ENCODE measurements around the gene TRAPPC10.

Gene TRAPPC10

DNA sequence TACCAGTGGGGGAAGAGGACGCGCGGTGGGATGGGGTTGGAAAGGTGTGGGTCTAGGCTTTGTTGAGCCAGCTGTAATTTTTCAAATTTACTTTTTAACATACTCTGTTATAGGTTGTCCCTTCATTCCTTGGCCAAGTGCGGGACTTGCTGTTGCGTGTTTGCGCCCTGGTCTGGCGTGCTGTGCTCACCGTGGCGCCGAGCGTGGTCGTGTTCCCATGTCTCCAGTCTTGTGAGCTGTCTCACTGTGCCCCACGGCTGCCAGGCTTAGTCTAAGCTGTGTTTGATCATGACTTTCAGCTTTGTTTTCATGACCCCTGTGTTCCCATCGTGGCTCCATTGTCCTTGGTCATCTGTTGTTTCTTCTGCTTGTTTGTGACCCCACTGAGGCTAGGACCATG is 26.0 kb downstream of the TRAPPC10 start:
- TF ChIP-seq, protein P1, sequence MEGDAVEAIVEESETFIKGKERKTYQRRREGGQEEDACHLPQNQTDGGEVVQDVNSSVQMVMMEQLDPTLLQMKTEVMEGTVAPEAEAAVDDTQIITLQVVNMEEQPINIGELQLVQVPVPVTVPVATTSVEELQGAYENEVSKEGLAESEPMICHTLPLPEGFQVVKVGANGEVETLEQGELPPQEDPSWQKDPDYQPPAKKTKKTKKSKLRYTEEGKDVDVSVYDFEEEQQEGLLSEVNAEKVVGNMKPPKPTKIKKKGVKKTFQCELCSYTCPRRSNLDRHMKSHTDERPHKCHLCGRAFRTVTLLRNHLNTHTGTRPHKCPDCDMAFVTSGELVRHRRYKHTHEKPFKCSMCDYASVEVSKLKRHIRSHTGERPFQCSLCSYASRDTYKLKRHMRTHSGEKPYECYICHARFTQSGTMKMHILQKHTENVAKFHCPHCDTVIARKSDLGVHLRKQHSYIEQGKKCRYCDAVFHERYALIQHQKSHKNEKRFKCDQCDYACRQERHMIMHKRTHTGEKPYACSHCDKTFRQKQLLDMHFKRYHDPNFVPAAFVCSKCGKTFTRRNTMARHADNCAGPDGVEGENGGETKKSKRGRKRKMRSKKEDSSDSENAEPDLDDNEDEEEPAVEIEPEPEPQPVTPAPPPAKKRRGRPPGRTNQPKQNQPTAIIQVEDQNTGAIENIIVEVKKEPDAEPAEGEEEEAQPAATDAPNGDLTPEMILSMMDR (IDR thresholded peaks at IDR 0.05; ENCODE audit: low read depth, low read length) = no peak
- TF ChIP-seq EZH2phosphoT487 (IDR thresholded peaks at IDR 0.05; ENCODE audit: low read depth) = no peak
- Histone ChIP-seq H3K4me2 (ENCODE audit: low read length) (no peak overlapping the region), H3K36me3 (replicated peaks; ENCODE audit: low read depth, low read length) (peaks cover 17% of the 10 kb centered on the region), H3K27me3 (ENCODE audit: low read depth, low read length) (no peaks in the 10 kb centered on the region), H3K4me3 (ENCODE audit: low read length) (no peak overlapping the region), H3K27ac (ENCODE audit: low read length) (no peak overlapping the region), H3K79me2 (ENCODE audit: low read length) (peaks cover 6% of the 10 kb centered on the region; the same call in 1 of the 2 replicates), H3K9ac (ENCODE audit: low read length) (no peak overlapping the region), H2AFZ (ENCODE audit: low read depth, low read length) (no peak overlapping the region), H3K4me1 (ENCODE audit: low read length) (no peaks in the 10 kb centered on the region), H4K20me1 (ENCODE audit: insufficient read depth, low read length) (no peaks in the 10 kb centered on the region), H3K9me3 (ENCODE audit: insufficient read depth, low read length) (no peaks in the 10 kb centered on the region)

DNA sequence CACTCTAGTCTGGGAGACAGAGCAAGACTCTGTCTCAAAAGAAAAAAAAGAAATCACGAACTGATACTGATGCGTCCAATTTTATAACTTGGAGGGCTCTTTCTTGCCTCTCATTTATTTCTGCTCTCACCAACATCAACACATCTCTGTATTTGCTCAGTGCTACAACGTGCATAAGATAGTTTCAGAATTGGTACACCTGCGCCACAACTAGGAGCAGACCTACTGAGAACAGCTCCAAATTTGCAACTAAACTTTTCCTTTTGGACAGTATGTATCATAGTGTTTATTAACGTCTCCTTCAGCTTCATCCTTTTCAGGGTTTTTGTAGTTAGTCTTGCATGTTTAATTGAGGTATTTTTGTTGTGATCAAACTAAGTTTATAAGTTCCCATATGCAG is 27.7 kb downstream of the TRAPPC10 start:
- H3K36me3 ChIP-seq (replicated peaks; ENCODE audit: low read depth, low read length) = peaks cover 15% of the 10 kb centered on the region
- H3K9ac ChIP-seq (ENCODE audit: low read length) = no peak overlapping the region
- H4K20me1 ChIP-seq (ENCODE audit: insufficient read depth, low read length) = no peaks in the 10 kb centered on the region
- H3K79me2 ChIP-seq (ENCODE audit: low read length) = peaks cover 11% of the 10 kb centered on the region
- no peak for TF ChIP-seq EZH2phosphoT487 (IDR thresholded peaks at IDR 0.05; ENCODE audit: low read depth)
- TF ChIP-seq, protein P1 (IDR thresholded peaks at IDR 0.05; ENCODE audit: low read depth, low read length) = no peak
- no peaks in the 10 kb centered on the region for H3K9me3 ChIP-seq (ENCODE audit: insufficient read depth, low read length)
- no peak overlapping the region for H3K4me3 ChIP-seq (ENCODE audit: low read length)
- H3K27me3 ChIP-seq (ENCODE audit: low read depth, low read length) = no peaks in the 10 kb centered on the region
- H3K4me2 ChIP-seq (ENCODE audit: low read length) = no peak overlapping the region
- no peaks in the 10 kb centered on the region for H3K4me1 ChIP-seq (ENCODE audit: low read length)
- H3K27ac ChIP-seq (ENCODE audit: low read length) = no peak overlapping the region
- H2AFZ ChIP-seq (ENCODE audit: low read depth, low read length) = no peak overlapping the region

DNA sequence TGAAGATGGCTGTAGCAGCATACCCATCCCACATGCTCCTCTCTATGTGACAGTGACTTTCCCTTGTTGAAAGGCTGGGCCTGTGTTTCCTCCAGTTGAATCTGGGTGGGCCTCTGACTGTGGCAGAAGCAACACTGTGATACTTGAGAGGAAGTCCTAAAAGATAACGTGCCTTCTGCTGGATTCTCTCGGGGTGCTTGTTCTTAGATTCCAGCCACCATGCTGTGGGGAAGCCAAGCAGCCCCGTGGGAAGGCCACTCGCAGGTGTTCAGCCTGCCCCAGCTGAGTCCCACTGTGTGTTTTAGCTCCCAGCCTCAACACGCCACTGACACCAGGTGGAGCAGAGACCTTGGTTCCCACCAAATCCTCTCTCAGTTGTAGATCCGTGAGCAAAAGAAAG is 31.5 kb downstream of the TRAPPC10 start:
- Histone ChIP-seq H4K20me1 (ENCODE audit: insufficient read depth, low read length) (no peaks in the 10 kb centered on the region), H3K79me2 (ENCODE audit: low read length) (peaks cover 11% of the 10 kb centered on the region), H3K9ac (ENCODE audit: low read length) (no peak overlapping the region), H3K9me3 (ENCODE audit: insufficient read depth, low read length) (no peaks in the 10 kb centered on the region), H3K36me3 (replicated peaks; ENCODE audit: low read depth, low read length) (peaks cover 11% of the 10 kb centered on the region), H3K27ac (ENCODE audit: low read length) (no peak overlapping the region), H3K4me3 (ENCODE audit: low read length) (no peak overlapping the region), H3K4me1 (ENCODE audit: low read length) (no peaks in the 10 kb centered on the region), H2AFZ (ENCODE audit: low read depth, low read length) (no peak overlapping the region), H3K27me3 (ENCODE audit: low read depth, low read length) (no peaks in the 10 kb centered on the region), H3K4me2 (ENCODE audit: low read length) (no peak overlapping the region)
- TF ChIP-seq EZH2phosphoT487 (IDR thresholded peaks at IDR 0.05; ENCODE audit: low read depth) = no peak
- TF ChIP-seq, protein P1 (IDR thresholded peaks at IDR 0.05; ENCODE audit: low read depth, low read length) = no peak

DNA sequence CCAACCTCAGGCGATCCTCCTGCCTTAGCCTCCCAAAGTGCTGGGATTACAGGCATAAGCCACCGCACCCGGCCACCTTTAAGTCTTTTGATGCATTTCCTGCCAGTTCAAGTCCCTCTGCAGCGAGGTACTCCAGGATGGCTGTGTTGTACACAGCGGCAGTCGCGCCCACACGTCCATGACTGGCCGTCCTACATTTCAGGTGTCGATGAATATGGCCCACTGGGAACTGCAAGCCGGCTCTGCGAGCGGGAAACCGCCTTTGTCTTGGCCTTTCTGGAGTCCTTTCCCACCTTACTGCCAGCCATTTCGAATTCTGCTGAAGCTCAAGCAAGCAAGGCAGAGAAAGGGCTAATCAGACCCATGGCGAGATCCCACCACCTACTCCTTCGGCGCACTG is 34.6 kb downstream of the TRAPPC10 start:
- H3K9me3 ChIP-seq (ENCODE audit: insufficient read depth, low read length) = no peaks in the 10 kb centered on the region
- H3K79me2 ChIP-seq (ENCODE audit: low read length) = peaks cover 26% of the 10 kb centered on the region
- H2AFZ ChIP-seq (ENCODE audit: low read depth, low read length) = no peak overlapping the region
- no peaks in the 10 kb centered on the region for H3K27me3 ChIP-seq (ENCODE audit: low read depth, low read length)
- H3K36me3 ChIP-seq (replicated peaks; ENCODE audit: low read depth, low read length) = peaks cover 5% of the 10 kb centered on the region
- no peak overlapping the region for H3K9ac ChIP-seq (ENCODE audit: low read length)
- no peaks in the 10 kb centered on the region for H3K4me1 ChIP-seq (ENCODE audit: low read length)
- H3K4me3 ChIP-seq (ENCODE audit: low read length) = no peak overlapping the region
- no peaks in the 10 kb centered on the region for H4K20me1 ChIP-seq (ENCODE audit: insufficient read depth, low read length)
- no peak overlapping the region for H3K27ac ChIP-seq (ENCODE audit: low read length)
- TF ChIP-seq, protein P1 (IDR thresholded peaks at IDR 0.05; ENCODE audit: low read depth, low read length) = no peak
- no peak for TF ChIP-seq EZH2phosphoT487 (IDR thresholded peaks at IDR 0.05; ENCODE audit: low read depth)
- no peak overlapping the region for H3K4me2 ChIP-seq (ENCODE audit: low read length)

All from OCI-LY3 (cell line).